ENCODE data around the gene FDPS. TPM values are rescaled to one million over a fixed set of nuclear protein-coding genes. Genes with fewer than 3 reads are reported as not detected.

FDPS gene
- total and polyA plus RNA-seq, 2 experiments from 2014 or later: 287 to 366 TPM

- H3K36me3 Mint-ChIP-seq (ENCODE audit: low read depth): peaks cover 43% of the 10 kb centered on the region
- H3K27ac Mint-ChIP-seq: no peak overlapping the region
- Histone ChIP-seq H3F3A (replicated peaks; ENCODE audit: low read depth) (peaks cover 57% of the 10 kb centered on the region), H3K36me3 (ENCODE audit: insufficient read depth) (peaks cover 22% of the 10 kb centered on the region), H3K4me1 (ENCODE audit: insufficient read depth) (peaks cover 23% of the 10 kb centered on the region), H3K9me2 (ENCODE audit: insufficient read depth) (no peaks in the 10 kb centered on the region), H3K4me3 (no peak overlapping the region), H4K20me1 (replicated peaks; ENCODE audit: insufficient read depth) (peaks cover 32% of the 10 kb centered on the region), H3K27me3 (ENCODE audit: insufficient read depth) (peaks cover 7% of the 10 kb centered on the region), H3K27ac (ENCODE audit: low read depth) (no peak overlapping the region), H2AFZ (no peak overlapping the region), H3K4me2 (no peak overlapping the region), H3K79me2 (replicated peaks; ENCODE audit: insufficient read depth) (peaks cover 15% of the 10 kb centered on the region; the same call in 1 of the 2 replicates)
- TF ChIP-seq POLR2AphosphoS5 (IDR thresholded peaks at IDR 0.05; ENCODE audit: low read depth) (no peak), NANOG (IDR thresholded peaks at IDR 0.05; ENCODE audit: borderline replicate concordance) (no peak), ZNF462 (CRISPR knock-in tag; IDR thresholded peaks at IDR 0.05) (no peak)
- ATAC-seq (no peak), DNase-seq (ENCODE audit: low spot score) (no peak)
- H3K4me1 Mint-ChIP-seq: peaks cover 32% of the 10 kb centered on the region
- H3K9me3 Mint-ChIP-seq: no peaks in the 10 kb centered on the region
- H3K4me3 Mint-ChIP-seq: no peak overlapping the region
- H3K27me3 Mint-ChIP-seq (ENCODE audit: insufficient read depth, low read depth, poor library complexity): peaks cover 24% of the 10 kb centered on the region
Observed at GRCh38 chr1:155318082-155318481, 9.4 kb downstream of the FDPS start.

GRCh38 chr1:155319536-155319935, 10.9 kb downstream of the FDPS start:
- peaks cover 22% of the 10 kb centered on the region for H3K36me3 ChIP-seq (ENCODE audit: insufficient read depth)
- no peak overlapping the region for H3K4me3 ChIP-seq
- H3K27me3 Mint-ChIP-seq (ENCODE audit: insufficient read depth, low read depth, poor library complexity): peaks cover 24% of the 10 kb centered on the region
- H3K4me3 Mint-ChIP-seq: peak overlapping the region; percentile 8; the same call in 1 of the 3 replicates
- H3K4me1 Mint-ChIP-seq: peaks cover 32% of the 10 kb centered on the region
- peaks cover 23% of the 10 kb centered on the region for H3K4me1 ChIP-seq (ENCODE audit: insufficient read depth)
- H2AFZ ChIP-seq: no peak overlapping the region
- DNase-seq (ENCODE audit: low spot score): no peak
- no peak for ATAC-seq
- H3K36me3 Mint-ChIP-seq (ENCODE audit: low read depth): peaks cover 33% of the 10 kb centered on the region
- no peaks in the 10 kb centered on the region for H3K9me3 Mint-ChIP-seq
- H3K9me2 ChIP-seq (ENCODE audit: insufficient read depth): no peaks in the 10 kb centered on the region
- H4K20me1 ChIP-seq (replicated peaks; ENCODE audit: insufficient read depth): peaks cover 21% of the 10 kb centered on the region
- peaks cover 7% of the 10 kb centered on the region for H3K27me3 ChIP-seq (ENCODE audit: insufficient read depth)
- peaks cover 59% of the 10 kb centered on the region for H3F3A ChIP-seq (replicated peaks; ENCODE audit: low read depth)
- peak overlapping the region; percentile 99; the same call in 1 of the 2 replicates for H3K4me2 ChIP-seq
- no peak overlapping the region for H3K27ac Mint-ChIP-seq
- peak overlapping the region; percentile 46; the same call in 1 of the 2 replicates for H3K27ac ChIP-seq (ENCODE audit: low read depth)
- peaks cover 3% of the 10 kb centered on the region; the same call in 1 of the 2 replicates for H3K79me2 ChIP-seq (replicated peaks; ENCODE audit: insufficient read depth)
- no peak for TF ChIP-seq ZNF462 (CRISPR knock-in tag; IDR thresholded peaks at IDR 0.05)
- TF ChIP-seq CTCF (conservative IDR thresholded peaks at IDR 0.05; ENCODE audit: low read depth in 2 of 2): no peak

Data from GM23338 (cell line).